RPMI7951 (cell line): ENCODE measurements around the gene HJURP. TPM values are rescaled to one million over a fixed set of nuclear protein-coding genes. Genes with fewer than 3 reads are reported as not detected.

Experiments used
- DNase-seq: peaks from one replicate; pipeline ENCODE4 v3.0.0-alpha.2; 2012; ENCODE audit warnings: low read depth
- total RNA-seq: library from RNA; depleted of rRNA; stranded (reverse); fragments of >200 nt; shearing (Covaris generic); gene quantifications from 2 replicates; pipeline ENCODE4 v1.2.3, GENCODE V29; 2014

HJURP gene
- total RNA-seq, 1 experiment from 2014 or later, result 115 TPM

DNA sequence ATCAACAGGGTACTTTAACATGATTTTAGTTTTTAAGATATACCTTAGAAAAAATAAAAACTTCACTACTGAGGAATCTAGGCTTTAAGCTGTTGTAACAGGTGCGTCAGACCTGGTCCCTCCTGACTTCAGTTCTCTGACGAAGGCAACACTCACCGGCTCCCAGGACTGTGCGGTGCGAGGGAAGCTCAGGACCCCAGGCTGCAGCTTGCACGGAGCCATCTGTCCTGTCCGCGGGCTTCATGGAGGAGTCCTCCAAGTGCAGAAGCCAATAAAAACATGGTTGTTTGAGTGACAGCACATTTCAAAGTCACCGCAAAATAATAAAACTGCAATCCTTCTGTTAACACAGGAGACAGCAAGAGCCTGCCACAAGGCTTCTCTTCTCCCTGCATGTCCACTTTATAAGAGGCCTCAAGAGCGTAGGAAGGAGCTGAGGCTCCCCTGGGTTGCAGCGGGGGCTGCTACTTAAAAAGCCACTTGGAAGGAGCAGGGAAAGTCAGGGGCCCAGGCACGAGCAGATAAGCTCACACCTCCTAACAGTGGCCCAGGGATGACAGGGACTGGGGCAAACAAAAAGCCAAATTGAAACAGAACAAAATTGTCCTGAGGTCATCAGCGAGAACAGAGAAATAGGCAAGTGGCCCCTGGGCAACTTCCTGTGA lies 4.6 kb downstream of the HJURP start:
- DNase-seq, result no peak

GRCh38 chr2:233848276-233848675 lies 6.1 kb downstream of the HJURP start:
- DNase-seq, result no peak

DNA sequence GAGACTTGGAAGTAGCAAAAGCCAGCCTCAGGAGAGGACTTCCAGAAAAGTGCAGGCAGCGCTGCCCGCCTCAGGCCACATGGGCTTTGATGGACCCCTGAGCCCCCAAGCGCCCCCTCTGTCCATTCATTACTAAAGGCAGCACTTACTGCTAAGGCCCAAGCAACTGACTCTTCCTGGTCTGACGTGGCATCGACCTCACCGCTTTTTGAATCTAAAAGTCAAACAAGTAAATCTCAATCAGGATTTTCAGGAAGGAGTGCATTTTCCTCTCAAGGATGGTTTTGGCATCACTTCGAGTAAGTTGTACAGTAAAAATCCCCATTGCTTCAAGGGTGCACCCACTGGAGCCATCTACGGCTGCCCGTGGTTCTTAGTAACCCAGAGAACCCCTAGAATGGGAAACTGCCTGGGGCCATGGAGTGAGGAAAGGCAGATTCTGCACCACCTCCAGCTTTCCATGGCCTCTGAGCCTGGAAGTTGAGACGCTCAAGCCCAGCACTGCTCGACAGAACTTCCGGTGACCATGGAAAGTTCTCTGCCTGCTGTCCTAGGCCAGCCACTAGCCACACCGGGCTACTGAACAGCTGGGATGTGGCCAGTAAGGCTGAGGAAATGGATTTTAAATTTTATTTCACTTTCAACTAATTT lies 7.0 kb downstream of the HJURP start:
- DNase-seq, result no peak

DNA sequence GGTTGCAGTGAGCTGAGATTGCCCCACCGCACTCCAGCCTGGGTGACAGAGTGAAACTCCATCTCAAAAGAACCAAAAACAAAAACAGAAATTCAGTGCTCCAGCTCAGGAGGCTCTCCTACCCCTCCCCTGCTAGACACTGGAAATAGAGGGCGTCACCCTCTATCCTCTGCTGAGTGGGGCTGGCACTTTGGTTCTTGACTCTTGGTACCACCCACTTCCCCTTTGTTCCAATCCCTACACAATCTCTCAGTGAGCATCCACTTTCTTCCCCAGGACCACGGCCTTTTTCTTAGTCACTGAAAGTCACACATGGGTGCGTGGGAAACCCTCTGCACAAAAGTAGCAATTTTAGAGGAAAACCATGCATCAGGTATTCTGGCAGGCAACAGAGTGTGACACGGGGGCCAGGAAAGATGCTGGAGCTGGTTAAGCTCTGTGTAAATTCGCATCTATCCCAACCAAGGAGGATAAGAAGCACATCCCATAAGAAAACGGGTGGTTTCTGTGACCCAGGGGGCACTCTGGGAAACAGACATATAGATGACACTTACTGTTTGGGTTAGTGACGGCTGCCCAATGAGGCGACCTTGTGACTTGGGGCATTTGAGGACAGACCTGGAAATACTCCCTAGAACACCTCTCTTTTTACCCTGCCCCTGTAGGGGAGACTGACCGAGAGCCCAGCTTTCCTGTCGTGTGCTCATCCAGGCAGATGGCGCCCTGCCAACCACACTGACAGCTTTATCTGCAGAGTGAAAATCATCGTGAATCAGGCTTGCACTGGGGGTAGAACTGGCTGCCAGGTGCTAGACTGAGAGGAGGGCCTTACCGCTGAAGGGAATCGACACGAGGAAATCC lies 7.7 kb downstream of the HJURP start:
- no peak for DNase-seq

DNA sequence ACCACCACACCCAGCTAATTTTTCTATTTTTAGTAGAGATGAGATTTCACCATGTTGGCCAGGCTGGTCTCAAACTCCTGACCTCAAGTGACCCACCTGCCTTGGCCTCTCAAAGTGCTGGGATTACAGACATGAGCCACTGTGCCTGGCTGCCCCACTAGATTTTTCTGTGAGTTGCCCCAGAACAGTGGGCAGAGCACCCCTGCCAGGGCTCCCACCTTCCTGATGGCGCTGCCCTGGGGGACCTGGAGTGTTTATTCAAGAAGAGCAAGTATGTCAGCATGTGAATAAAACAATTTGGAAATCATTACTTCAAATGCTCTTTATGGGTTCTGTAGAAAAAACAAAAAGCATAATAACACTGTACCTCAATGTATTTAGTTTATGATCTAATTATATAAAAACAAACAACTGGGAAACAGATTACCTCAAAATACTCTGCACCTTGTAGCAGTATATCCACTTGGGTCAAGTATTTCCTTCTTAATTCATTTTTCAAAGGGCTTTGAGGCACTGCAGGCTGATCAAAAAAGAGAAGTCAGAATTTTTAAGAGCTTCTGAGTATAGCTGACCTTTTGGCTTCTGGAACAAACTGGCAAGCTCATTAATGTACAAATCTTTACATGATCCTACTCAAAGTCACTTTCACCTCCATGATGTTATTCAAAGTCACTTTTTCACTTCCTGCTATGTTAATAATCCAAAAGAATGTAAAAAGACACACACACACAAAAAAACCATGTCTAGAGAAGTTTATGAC lies 8.9 kb downstream of the HJURP start:
- DNase-seq, result no peak

- no peak for DNase-seq
Measured at GRCh38 chr2:233844836-233845235, 9.5 kb downstream of the HJURP start.

- DNase-seq, result no peak
Measured at GRCh38 chr2:233844064-233844807, 10.1 kb downstream of the HJURP start.

DNA sequence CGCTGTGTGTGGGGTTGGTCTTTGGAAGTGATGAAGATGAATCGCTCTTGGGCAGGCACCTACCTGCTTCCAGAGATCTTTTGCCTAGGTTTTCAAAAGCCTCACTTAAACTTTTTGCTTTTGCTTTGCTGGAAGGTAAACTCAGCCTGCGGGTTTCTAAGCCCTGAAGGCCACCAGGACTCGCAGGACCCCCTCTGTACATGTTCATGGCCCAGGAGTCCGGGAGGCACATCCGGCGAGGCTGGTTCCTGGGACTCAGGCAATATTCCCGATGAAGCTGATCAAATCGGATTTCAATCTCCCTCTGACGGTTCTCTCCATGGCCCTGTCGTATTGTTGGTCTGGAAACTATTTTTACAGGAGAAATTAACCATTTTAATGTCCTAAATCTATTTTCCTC lies 13.2 kb downstream of the HJURP start:
- DNase-seq, result no peak

- no peak for DNase-seq
Measured at GRCh38 chr2:233840520-233840919, 13.8 kb downstream of the HJURP start.

DNA sequence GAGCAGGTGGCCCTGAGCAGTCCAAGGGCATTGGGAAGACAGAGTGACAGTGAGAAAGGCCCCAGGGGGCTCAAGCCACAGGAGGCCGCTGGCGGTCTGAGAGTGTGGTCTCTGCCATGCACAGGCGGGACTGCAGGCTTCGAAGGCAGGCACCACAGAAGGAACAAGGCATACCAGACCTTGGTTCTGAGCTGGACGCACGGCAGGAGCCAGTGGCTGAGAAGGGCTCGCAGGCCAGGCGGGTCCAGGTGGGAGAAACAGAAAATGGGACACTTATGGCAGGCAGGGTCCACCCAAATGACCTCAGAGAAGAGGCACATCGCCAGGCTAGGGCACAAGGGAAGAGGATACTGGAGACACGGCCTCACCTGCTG lies 14.9 kb downstream of the HJURP start:
- DNase-seq, result no peak

GRCh38 chr2:233838726-233839446 lies 15.4 kb downstream of the HJURP start:
- DNase-seq, result no peak

- DNase-seq, result no peak
Measured at GRCh38 chr2:233838251-233838650, 16.1 kb downstream of the HJURP start.

- no peak for DNase-seq
Measured at GRCh38 chr2:233837694-233838229, 16.6 kb downstream of the HJURP start.

GRCh38 chr2:233836359-233836758 lies 18.0 kb downstream of the HJURP start:
- DNase-seq, result no peak

DNA sequence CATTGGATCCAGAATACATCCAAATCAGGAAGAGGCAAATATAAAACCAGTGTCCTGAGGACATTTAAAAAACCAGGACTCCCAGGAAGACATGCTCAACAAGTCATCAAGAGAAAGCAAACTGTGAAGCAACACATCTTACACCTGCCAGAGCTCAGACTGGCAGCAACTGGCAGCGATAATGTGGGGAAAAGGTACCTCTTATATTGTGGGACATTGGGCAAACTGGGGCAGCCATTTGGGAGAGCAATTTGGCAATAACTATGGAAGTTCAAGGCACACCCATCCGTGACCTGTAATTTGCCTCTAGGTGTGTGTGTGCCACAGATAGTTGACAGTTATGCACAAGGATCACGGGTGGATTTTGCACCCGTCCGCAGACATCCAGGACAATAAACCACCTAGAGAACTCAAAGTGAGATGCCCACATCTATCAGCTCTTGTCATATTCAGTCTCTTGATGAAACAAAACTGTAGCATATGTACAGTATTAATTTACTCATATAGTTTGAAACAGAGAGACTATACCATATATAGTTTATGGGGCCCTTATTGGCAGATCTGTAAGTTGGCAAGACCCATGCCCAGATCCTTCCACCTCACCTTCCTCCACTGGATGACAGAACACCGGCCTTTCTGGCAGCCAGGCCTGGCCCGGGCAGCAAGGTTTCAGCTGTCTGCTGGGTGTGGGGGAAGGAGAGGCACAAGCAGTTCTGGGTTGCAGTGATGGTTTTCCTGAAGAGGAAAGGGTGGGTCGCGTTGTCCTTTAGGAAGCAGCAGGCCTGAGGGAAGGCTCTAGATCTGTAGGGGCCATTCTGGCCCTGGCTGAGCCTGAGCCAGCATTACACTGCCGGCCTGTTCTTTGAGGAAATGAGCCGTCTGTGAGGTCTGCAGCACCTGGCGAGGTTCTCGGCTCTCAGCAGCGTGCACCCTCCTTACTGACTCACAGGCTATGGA lies 18.8 kb downstream of the HJURP start:
- DNase-seq, result no peak

DNA sequence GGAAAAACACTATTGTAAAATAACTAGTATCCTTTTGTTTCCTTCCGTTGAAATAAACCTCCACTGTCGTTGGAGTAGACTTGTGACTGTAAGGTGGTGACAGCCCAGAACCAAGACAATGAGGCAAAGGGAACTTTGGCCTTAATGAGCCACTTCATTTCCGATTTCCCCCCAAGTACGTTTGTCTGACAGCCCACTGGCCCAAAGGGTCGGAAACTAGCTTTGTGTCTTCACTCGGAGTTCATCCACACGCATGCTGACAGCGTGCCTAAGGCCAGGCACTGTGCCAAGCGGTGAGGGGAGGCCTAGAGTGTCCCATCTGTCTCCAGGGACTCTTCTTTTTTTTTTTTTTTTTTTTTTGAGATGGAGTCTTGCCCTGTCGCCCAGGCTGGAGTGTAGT lies 21.0 kb downstream of the HJURP start:
- DNase-seq, result no peak

- DNase-seq, result peak; percentile 61
Measured at GRCh38 chr2:233832869-233833311, 21.4 kb downstream of the HJURP start.

- no peak for DNase-seq
Measured at GRCh38 chr2:233832414-233832813, 21.9 kb downstream of the HJURP start.

DNA sequence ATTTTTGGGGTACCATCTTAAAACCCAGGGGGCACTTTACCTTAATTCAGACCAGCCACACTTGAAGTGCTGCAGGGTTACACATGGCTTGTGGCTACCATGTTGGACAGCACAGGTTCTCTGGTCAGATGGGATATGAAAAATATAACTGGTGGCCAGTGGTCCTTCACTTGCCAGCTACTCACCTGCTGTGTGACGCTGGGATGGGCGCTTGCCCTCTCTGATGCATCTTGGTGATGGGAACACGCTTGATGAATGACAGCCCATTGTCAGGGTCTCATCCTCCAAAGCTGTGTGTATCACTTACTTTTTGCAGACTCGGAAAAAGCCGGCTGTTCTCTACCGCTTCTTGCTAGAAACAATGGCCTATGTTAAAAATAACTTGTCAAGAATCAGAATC lies 22.5 kb downstream of the HJURP start:
- no peak for DNase-seq
